Smooth muscle cell (in vitro differentiated cells): ENCODE data around the gene CDC34. TPM values are rescaled to one million over a fixed set of nuclear protein-coding genes. Genes with fewer than 3 reads are reported as not detected.

Source experiments
- DNase-seq: peaks from one replicate; lab custom pipeline; 2025; ENCODE audit not compliant: unreplicated experiment; lab: John Stamatoyannopoulos, UW
- H2AFZ ChIP-seq: fragments of 200-600 bp; sonication (generic); 2 replicates; pipeline ENCODE4 v1.6.0; 2016; ENCODE audit warnings: antibody characterized with exemption, low read depth, mild to moderate bottlenecking
- H3F3A ChIP-seq: fragments of 200-600 bp; sonication (generic); 2 replicates; pipeline ENCODE4 v1.6.0; 2017; ENCODE audit warnings: antibody characterized with exemption, low read depth
- H3K27ac ChIP-seq: fragments of 200-600 bp; sonication (generic); 2 replicates; pipeline ENCODE4 v1.5.1; 2016; ENCODE audit warnings: low read depth, mild to moderate bottlenecking
- H3K27me3 ChIP-seq: fragments of 200-600 bp; sonication (generic); 2 replicates; pipeline ENCODE4 v1.6.1; 2016; ENCODE audit warnings: low read depth, mild to moderate bottlenecking
- H3K36me3 ChIP-seq: fragments of 200-600 bp; sonication (generic); 2 replicates; pipeline ENCODE4 v1.5.1; 2016; ENCODE audit warnings: low read depth
- H3K4me1 ChIP-seq: fragments of 200-600 bp; sonication (generic); 2 replicates; pipeline ENCODE4 v1.5.1; 2016; ENCODE audit warnings: low read depth
- H3K4me2 ChIP-seq: fragments of 200-600 bp; sonication (generic); 2 replicates; pipeline ENCODE4 v1.6.0; 2016; ENCODE audit warnings: mild to moderate bottlenecking
- H3K4me3 ChIP-seq: fragments of 200-600 bp; sonication (generic); 2 replicates; pipeline ENCODE4 v1.5.1; 2016; ENCODE audit warnings: mild to moderate bottlenecking
- H3K79me2 ChIP-seq: fragments of 200-600 bp; sonication (generic); 2 replicates; pipeline ENCODE4 v1.6.0; 2016; ENCODE audit warnings: low read depth, mild to moderate bottlenecking
- H3K9ac ChIP-seq: fragments of 200-600 bp; sonication (generic); 2 replicates; pipeline ENCODE4 v1.6.0; 2016; ENCODE audit warnings: low read depth
- H3K9me3 ChIP-seq: fragments of 200-600 bp; sonication (generic); replicated peaks from 2 replicates; pipeline ENCODE4 v1.5.1; 2016; ENCODE audit warnings: low read depth
- H4K20me1 ChIP-seq: fragments of 200-600 bp; sonication (generic); 2 replicates; pipeline ENCODE4 v1.6.0; 2016; ENCODE audit warnings: low read depth
- CTCF ChIP-seq: fragments of 200-600 bp; sonication (generic); IDR thresholded peaks from 2 replicates; pipeline ENCODE4 v1.5.1; 2017; ENCODE audit warnings: borderline replicate concordance, mild to moderate bottlenecking, antibody characterized with exemption; ENCODE audit not compliant: insufficient read depth, poor library complexity, severe bottlenecking
- WGBS: methylation state at CpG from one replicate; pipeline ENCODE4 v1.1.7; 2016; ENCODE audit warnings: low lambda C conversion rate; 5-methylcytosine and 5-hydroxymethylcytosine counted together
- polyA plus RNA-seq: library from polyadenylated mRNA; unstranded; fragments of >200 nt; fragmentation: Nextera tagmentation; extraction: Ambion mirVana; gene quantifications from 2 replicates; pipeline ENCODE4 v1.2.1, GENCODE V29; 2016
- total RNA-seq: library from RNA; depleted of rRNA; stranded (reverse); fragments of >200 nt; gene quantifications from 2 replicates; pipeline ENCODE4 v1.2.3, GENCODE V29; 2014

CDC34 gene
- total and polyA plus RNA-seq, 2 experiments from 2014 or later = 67.7 to 151 TPM

- Histone ChIP-seq H3K9me3 (no peaks in the 10 kb centered on the region), H3K4me3 (peak overlapping the region; percentile 32), H3K4me1 (no peaks in the 10 kb centered on the region), H2AFZ (no peak overlapping the region), H3K36me3 (no peaks in the 10 kb centered on the region), H3F3A (no peaks in the 10 kb centered on the region), H3K4me2 (peak overlapping the region; percentile 78), H3K27ac (no peak overlapping the region), H3K27me3 (peaks cover 31% of the 10 kb centered on the region), H4K20me1 (peaks cover 31% of the 10 kb centered on the region), H3K9ac (no peak overlapping the region), H3K79me2 (no peaks in the 10 kb centered on the region)
- no peak for TF ChIP-seq CTCF
- WGBS = 36% methylated on average over 46 of the region's 54 CpGs
- no peak for DNase-seq
Observed at GRCh38 chr19:588741-589692, 57.5 kb downstream of the CDC34 start.

GRCh38 chr19:589693-590395 is 58.3 kb downstream of the CDC34 start, which contains the start of gene HCN2:
Gene HCN2 (plus strand): TSS chr19:589881. CDS start chr19:589946, 65 bp downstream.
- no peaks in the 10 kb centered on the region for H3F3A ChIP-seq
- no peaks in the 10 kb centered on the region for H3K4me1 ChIP-seq
- no peak within 1 kb of the TSS for H2AFZ ChIP-seq
- H3K9me3 ChIP-seq = no peaks in the 10 kb centered on the region
- peak within 1 kb of the TSS; percentile 32 for H3K4me3 ChIP-seq
- H3K79me2 ChIP-seq = no peaks in the 10 kb centered on the region
- peaks cover 23% of the 10 kb centered on the region for H4K20me1 ChIP-seq
- TF ChIP-seq CTCF = no peak
- WGBS = 1% methylated on average over 27 of the region's 132 CpGs
- H3K9ac ChIP-seq = no peak within 1 kb of the TSS
- H3K27me3 ChIP-seq = peaks cover 31% of the 10 kb centered on the region
- DNase-seq = no peak
- H3K36me3 ChIP-seq = no peaks in the 10 kb centered on the region
- H3K4me2 ChIP-seq = peak within 1 kb of the TSS; percentile 80
- H3K27ac ChIP-seq = no peak within 1 kb of the TSS

GRCh38 chr19:590396-590745 is 58.8 kb downstream of the CDC34 start:
- no peak for TF ChIP-seq CTCF
- H3K4me3 ChIP-seq = peak overlapping the region; percentile 29
- no peaks in the 10 kb centered on the region for H3K79me2 ChIP-seq
- H2AFZ ChIP-seq = no peak overlapping the region
- no peak overlapping the region for H3K9ac ChIP-seq
- DNase-seq = no peak
- no peak overlapping the region for H3K27ac ChIP-seq
- peaks cover 3% of the 10 kb centered on the region for H3K4me1 ChIP-seq
- peaks cover 22% of the 10 kb centered on the region for H4K20me1 ChIP-seq
- H3K36me3 ChIP-seq = no peaks in the 10 kb centered on the region
- H3K9me3 ChIP-seq = no peaks in the 10 kb centered on the region
- no peaks in the 10 kb centered on the region for H3F3A ChIP-seq
- H3K4me2 ChIP-seq = peak overlapping the region; percentile 80
- H3K27me3 ChIP-seq = peaks cover 31% of the 10 kb centered on the region
- WGBS = 8% methylated on average over 47 of the region's 50 CpGs
